AG04450 (cell line): ENCODE data around the gene FOXO6. TPM values are rescaled to one million over a fixed set of nuclear protein-coding genes. Genes with fewer than 3 reads are reported as not detected.

Experiments used
- CTCF ChIA-PET: fragments of 300-600, 350-600 bp; formaldehyde crosslinking; extraction: SDS; loops from one replicate; lab custom pipeline; 2022; ENCODE audit warnings: antibody characterized with exemption, inconsistent platforms; lab: Charles Lee
- POLR2A ChIA-PET: fragments of 350-600 bp; formaldehyde crosslinking; extraction: SDS; loops from one replicate; lab custom pipeline; 2021; ENCODE audit warnings: antibody characterized with exemption, inconsistent platforms; lab: Yijun Ruan, JAX
- DNase-seq: peaks from one replicate; pipeline ENCODE4 v3.0.0-alpha.2; 2011; ENCODE audit warnings: low read depth, low spot score
- H3K27ac ChIP-seq: one replicate; pipeline ENCODE4 v1.5.1; 2012; ENCODE audit warnings: low read depth, low read length, control low read depth
- H3K27me3 ChIP-seq: one replicate; pipeline ENCODE4 v1.6.0; 2012; ENCODE audit warnings: low read length; ENCODE audit not compliant: control insufficient read depth, insufficient read depth
- H3K4me3 ChIP-seq: 2 replicates; pipeline ENCODE4 v1.5.1; 2011; ENCODE audit warnings: mild to moderate bottlenecking, low read depth, low read length, control low read depth
- H3K9me3 ChIP-seq: 2 replicates; pipeline ENCODE4 v1.5.1; 2012; ENCODE audit warnings: low read length; ENCODE audit not compliant: control insufficient read depth, insufficient read depth
- polyA plus RNA-seq: library from polyadenylated mRNA; depleted of rRNA; stranded (reverse); fragments of >200 nt; gene quantifications from 2 replicates; pipeline ENCODE4 v1.2.3, GENCODE V29; 2011; rRNA removed
- TF ChIP-seq, protein P1 (sequence below): IDR thresholded peaks from 2 replicates; pipeline ENCODE4 v1.5.1; 2011; ENCODE audit warnings: low read depth, low read length, control low read depth, inconsistent platforms

Gene FOXO6
- polyA plus RNA-seq, 1 experiment = not detected

DNA sequence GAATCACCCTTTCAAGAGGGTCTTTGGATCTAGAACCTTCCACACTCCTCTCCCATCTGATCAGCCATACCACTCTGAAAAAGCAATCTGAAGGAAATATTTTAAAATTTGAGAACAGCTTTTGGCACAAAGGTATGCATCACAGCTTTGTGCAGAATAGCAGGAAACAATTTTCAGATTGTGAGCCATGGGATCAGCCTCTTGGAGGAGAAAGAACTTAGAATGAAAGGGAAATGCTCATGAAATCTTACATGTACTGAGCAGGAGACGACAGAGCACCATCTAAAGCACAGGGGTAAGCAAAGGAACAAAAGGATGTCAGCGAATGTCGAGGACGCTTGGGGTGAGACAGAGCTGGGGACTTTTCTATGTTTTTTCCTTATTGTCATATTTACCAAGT is 68.8 kb downstream of the FOXO6 start:
- ChIA-PET CTCF (interaction anchor here (1.0 kb wide), 1 partner anchor 87 kb away, joined by 3 read pairs; no protein-coding TSS in a partner anchor), POLR2A (no interaction called here)
- H3K27ac ChIP-seq = no peak overlapping the region
- no peaks in the 10 kb centered on the region for H3K27me3 ChIP-seq
- TF ChIP-seq, protein P1, sequence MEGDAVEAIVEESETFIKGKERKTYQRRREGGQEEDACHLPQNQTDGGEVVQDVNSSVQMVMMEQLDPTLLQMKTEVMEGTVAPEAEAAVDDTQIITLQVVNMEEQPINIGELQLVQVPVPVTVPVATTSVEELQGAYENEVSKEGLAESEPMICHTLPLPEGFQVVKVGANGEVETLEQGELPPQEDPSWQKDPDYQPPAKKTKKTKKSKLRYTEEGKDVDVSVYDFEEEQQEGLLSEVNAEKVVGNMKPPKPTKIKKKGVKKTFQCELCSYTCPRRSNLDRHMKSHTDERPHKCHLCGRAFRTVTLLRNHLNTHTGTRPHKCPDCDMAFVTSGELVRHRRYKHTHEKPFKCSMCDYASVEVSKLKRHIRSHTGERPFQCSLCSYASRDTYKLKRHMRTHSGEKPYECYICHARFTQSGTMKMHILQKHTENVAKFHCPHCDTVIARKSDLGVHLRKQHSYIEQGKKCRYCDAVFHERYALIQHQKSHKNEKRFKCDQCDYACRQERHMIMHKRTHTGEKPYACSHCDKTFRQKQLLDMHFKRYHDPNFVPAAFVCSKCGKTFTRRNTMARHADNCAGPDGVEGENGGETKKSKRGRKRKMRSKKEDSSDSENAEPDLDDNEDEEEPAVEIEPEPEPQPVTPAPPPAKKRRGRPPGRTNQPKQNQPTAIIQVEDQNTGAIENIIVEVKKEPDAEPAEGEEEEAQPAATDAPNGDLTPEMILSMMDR = no peak
- H3K4me3 ChIP-seq = no peak overlapping the region
- no peaks in the 10 kb centered on the region; the same call in 1 of the 2 replicates for H3K9me3 ChIP-seq
- no peak for DNase-seq

DNA sequence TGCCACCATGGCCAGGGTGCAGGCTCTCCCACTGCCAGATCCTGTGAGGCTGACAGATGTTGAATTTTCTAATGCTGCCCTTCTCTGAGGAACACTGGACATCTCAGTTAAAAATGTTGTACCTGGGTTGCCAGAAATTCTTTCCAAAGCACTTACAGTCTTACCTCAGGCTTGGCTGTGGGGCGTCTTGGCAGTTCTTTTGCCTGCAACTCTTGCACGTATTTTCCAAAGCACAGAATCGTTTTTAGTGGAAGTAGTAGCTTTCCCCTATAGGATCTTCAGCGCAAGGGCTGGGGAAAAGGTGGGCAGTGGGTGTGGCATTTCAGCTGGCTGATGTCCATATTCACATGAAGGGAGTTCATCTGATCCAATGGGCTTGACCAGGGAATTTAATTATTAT is 69.3 kb downstream of the FOXO6 start:
- TF ChIP-seq, protein P1 = no peak
- H3K4me3 ChIP-seq = no peak overlapping the region
- no peak for DNase-seq
- H3K9me3 ChIP-seq = no peaks in the 10 kb centered on the region; the same call in 1 of the 2 replicates
- no peaks in the 10 kb centered on the region for H3K27me3 ChIP-seq
- H3K27ac ChIP-seq = no peak overlapping the region
- POLR2A ChIA-PET = no interaction called here
- CTCF ChIA-PET = no interaction called here

DNA sequence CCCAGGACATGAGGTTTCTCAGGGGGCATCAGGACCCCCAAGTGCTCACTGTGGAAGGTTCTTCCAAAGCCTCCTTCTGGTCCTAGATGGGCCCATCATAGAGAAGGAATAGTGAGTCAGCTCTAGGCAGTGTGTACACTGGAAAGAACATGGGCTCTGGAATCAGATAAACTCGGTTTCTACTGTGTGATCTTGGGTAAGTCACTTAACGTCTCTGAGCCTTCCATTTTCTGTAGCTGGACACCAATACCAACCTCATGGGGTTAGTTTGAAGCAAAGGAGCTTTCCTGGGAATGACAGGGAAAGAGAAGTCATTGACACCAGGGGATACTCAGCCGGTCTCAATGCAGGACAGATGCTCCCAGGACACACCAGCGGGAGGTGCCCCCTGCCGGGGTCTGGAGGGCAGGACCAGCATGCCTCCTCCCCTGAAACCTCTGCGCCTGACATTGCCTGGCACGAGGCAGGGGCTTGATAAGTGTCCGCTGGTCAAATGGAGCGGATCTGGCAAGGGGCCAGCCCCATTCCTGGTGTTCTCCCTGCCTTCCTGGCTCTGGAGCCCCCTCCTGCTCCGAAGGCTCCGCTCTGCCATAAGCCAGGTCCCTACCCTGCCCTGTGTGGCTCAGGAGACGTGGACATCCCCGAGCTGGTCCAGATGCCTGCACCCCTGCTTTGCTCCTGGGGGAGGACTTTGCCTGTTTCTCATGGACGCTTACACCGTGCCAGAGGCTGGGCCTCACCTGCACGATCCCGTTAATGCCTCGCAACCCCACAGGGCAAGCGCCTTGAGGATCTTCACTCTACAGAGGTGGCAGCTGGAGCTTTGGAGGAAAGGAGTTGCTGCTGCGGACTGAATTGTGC is 70.5 kb downstream of the FOXO6 start:
- DNase-seq = no peak
- Histone ChIP-seq H3K27ac (no peak overlapping the region), H3K4me3 (no peak overlapping the region), H3K9me3 (no peaks in the 10 kb centered on the region; the same call in 1 of the 2 replicates), H3K27me3 (peaks cover 7% of the 10 kb centered on the region)
- ChIA-PET CTCF (interaction anchor here (0.7 to 4.9 kb wide), 20 partner anchors 8 to 161 kb away, joined by 3 to 56 read pairs (median 4); partner anchors contain the start of gene EDN2), POLR2A (no interaction called here)
- TF ChIP-seq, protein P1 = no peak

Other genes starting within 250 kb of the FOXO6 start
- gene SCMH1, start 119.1 kb upstream of the FOXO6 start, polyA plus RNA-seq = 32.1 and 37.5 TPM in 2 replicates
- 0.19 and 0.21 TPM in 2 replicates for gene EDN2, start 123.2 kb downstream of the FOXO6 start, polyA plus RNA-seq